ENCODE data around the gene UBL7.

UBL7 gene

DNA sequence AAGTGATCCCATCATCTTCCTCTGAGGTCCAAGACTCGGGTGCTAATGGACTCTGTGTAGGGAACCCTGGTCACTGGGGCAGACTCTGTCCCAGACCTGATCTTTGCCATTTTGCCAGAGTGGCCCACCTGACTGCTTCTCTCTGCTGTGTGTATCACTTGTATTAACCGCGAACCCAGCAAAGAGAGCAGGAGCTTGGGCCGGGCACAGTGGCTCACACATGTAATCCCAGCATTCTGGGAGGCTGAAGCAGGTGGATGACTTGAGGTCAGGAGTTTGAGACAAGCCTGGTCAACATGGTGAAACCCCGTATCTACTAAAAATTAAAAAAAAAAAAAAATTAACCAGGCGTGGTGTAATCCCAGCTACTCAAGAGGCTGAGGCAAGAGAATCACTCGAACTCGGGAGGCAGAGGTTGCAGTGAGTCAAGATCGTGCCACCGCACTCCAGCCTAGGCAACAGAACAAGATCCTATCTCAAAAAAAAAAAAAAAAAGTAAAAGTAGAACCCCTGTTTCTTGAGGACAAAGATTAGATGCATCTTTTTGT, 60.6 kb downstream of the UBL7 start:
- Histone ChIP-seq H3F3A (ENCODE audit: insufficient read depth, low read length) (no peaks in the 10 kb centered on the region), H3K27ac (ENCODE audit: low read depth, low read length, poor library complexity, severe bottlenecking) (no peak overlapping the region)

GRCh38 chr15:74399511-74400312, 61.2 kb downstream of the UBL7 start:
- no peak overlapping the region for H3K4me2 ChIP-seq (ENCODE audit: low read length)
- no peaks in the 10 kb centered on the region for H3F3A ChIP-seq (ENCODE audit: insufficient read depth, low read length)
- no peaks in the 10 kb centered on the region for H4K20me1 ChIP-seq (ENCODE audit: insufficient read depth, low read length)
- H3K4me3 ChIP-seq (ENCODE audit: low read depth, low read length, poor library complexity, severe bottlenecking): no peak overlapping the region
- no peak overlapping the region for H3K9ac ChIP-seq (ENCODE audit: low read length)
- no peak overlapping the region for H3K27ac ChIP-seq (ENCODE audit: low read depth, low read length, poor library complexity, severe bottlenecking)
- no peaks in the 10 kb centered on the region for H3K9me3 ChIP-seq (ENCODE audit: low read length)
- H3K36me3 ChIP-seq (ENCODE audit: insufficient read depth, low read length): no peaks in the 10 kb centered on the region
- H3K4me1 ChIP-seq (ENCODE audit: insufficient read depth, low read length, severe bottlenecking): peaks cover 12% of the 10 kb centered on the region
- peaks cover 12% of the 10 kb centered on the region; the same call in 1 of the 2 replicates for H3K27me3 ChIP-seq (ENCODE audit: insufficient read depth, low read length)
- no peak overlapping the region for H2AFZ ChIP-seq (ENCODE audit: low read length)
- no peaks in the 10 kb centered on the region for H3K79me2 ChIP-seq (ENCODE audit: insufficient read depth, low read length)
- H3K9me2 ChIP-seq (ENCODE audit: low read depth, low read length): no peaks in the 10 kb centered on the region
- no peak for TF ChIP-seq EZH2 (IDR thresholded peaks at IDR 0.05; ENCODE audit: borderline replicate concordance, low read length)
- no peak for TF ChIP-seq CTCF (IDR thresholded peaks at IDR 0.05; ENCODE audit: low read length)

More for the DNA sequence above, 60.6 kb downstream of the UBL7 start:
- Histone ChIP-seq H2AFZ (ENCODE audit: low read length) (no peak overlapping the region), H3K4me2 (ENCODE audit: low read length) (no peak overlapping the region), H3K9me2 (ENCODE audit: low read depth, low read length) (no peaks in the 10 kb centered on the region), H3K9me3 (ENCODE audit: low read length) (no peaks in the 10 kb centered on the region), H3K9ac (ENCODE audit: low read length) (no peak overlapping the region), H3K27me3 (ENCODE audit: insufficient read depth, low read length) (peaks cover 12% of the 10 kb centered on the region; the same call in 1 of the 2 replicates), H4K20me1 (ENCODE audit: insufficient read depth, low read length) (no peaks in the 10 kb centered on the region), H3K79me2 (ENCODE audit: insufficient read depth, low read length) (no peaks in the 10 kb centered on the region), H3K36me3 (ENCODE audit: insufficient read depth, low read length) (no peaks in the 10 kb centered on the region), H3K4me3 (ENCODE audit: low read depth, low read length, poor library complexity, severe bottlenecking) (no peak overlapping the region), H3K4me1 (ENCODE audit: insufficient read depth, low read length, severe bottlenecking) (peaks cover 12% of the 10 kb centered on the region)
- no peak for TF ChIP-seq EZH2 (IDR thresholded peaks at IDR 0.05; ENCODE audit: borderline replicate concordance, low read length)
- TF ChIP-seq CTCF (IDR thresholded peaks at IDR 0.05; ENCODE audit: low read length): no peak

- no peak overlapping the region for H3K9ac ChIP-seq (ENCODE audit: low read length)
- H3K9me2 ChIP-seq (ENCODE audit: low read depth, low read length): no peaks in the 10 kb centered on the region
- H3F3A ChIP-seq (ENCODE audit: insufficient read depth, low read length): no peaks in the 10 kb centered on the region
- H4K20me1 ChIP-seq (ENCODE audit: insufficient read depth, low read length): no peaks in the 10 kb centered on the region
- peaks cover 10% of the 10 kb centered on the region for H3K4me1 ChIP-seq (ENCODE audit: insufficient read depth, low read length, severe bottlenecking)
- no peaks in the 10 kb centered on the region for H3K79me2 ChIP-seq (ENCODE audit: insufficient read depth, low read length)
- TF ChIP-seq CTCF (IDR thresholded peaks at IDR 0.05; ENCODE audit: low read length) (no peak), EZH2 (IDR thresholded peaks at IDR 0.05; ENCODE audit: borderline replicate concordance, low read length) (no peak)
- no peak overlapping the region for H3K4me2 ChIP-seq (ENCODE audit: low read length)
- no peak overlapping the region for H2AFZ ChIP-seq (ENCODE audit: low read length)
- no peak overlapping the region for H3K4me3 ChIP-seq (ENCODE audit: low read depth, low read length, poor library complexity, severe bottlenecking)
- H3K9me3 ChIP-seq (ENCODE audit: low read length): no peaks in the 10 kb centered on the region
- H3K27me3 ChIP-seq (ENCODE audit: insufficient read depth, low read length): peaks cover 8% of the 10 kb centered on the region; the same call in 1 of the 2 replicates
- H3K36me3 ChIP-seq (ENCODE audit: insufficient read depth, low read length): no peaks in the 10 kb centered on the region
- no peak overlapping the region for H3K27ac ChIP-seq (ENCODE audit: low read depth, low read length, poor library complexity, severe bottlenecking)
These were observed 61.9 kb downstream of the UBL7 start for GRCh38 chr15:74399100-74399499.

All from OCI-LY1 (cell line).